HepG2 (cell line): ENCODE measurements around the gene MOG. TPM values are rescaled to one million over a fixed set of nuclear protein-coding genes. Genes with fewer than 3 reads are reported as not detected.

ENCODE experiments used
- ATAC-seq: fragments of 200-7000 bp; cut with Tn5 transposase; 3 replicates; pipeline ENCODE4 v1.9.1; 2020; ENCODE audit warnings: mild to moderate bottlenecking, moderate library complexity
- BruUV-seq: library from RNA; stranded (reverse); fragments of 400-500 nt; replicated peaks from 2 replicates; lab custom pipeline; 2021; lab: Mats Ljungman, UMichigan
- CTCF ChIA-PET: fragments of 300-600 bp; formaldehyde crosslinking; extraction: SDS; loops from one replicate; lab custom pipeline; 2021; ENCODE audit warnings: low total read pairs, inconsistent platforms, low intra/inter-chr PET ratio; lab: Yijun Ruan, JAX
- POLR2A ChIA-PET: fragments of 350-600 bp; sonication (Branson Sonifier 250); formaldehyde crosslinking; loops from one replicate; lab custom pipeline; 2020; ENCODE audit warnings: antibody characterized with exemption, inconsistent platforms; lab: Yijun Ruan, JAX
- DNase-seq: peaks from one replicate; pipeline ENCODE4 v3.0.0-alpha.2; 2015; ENCODE audit warnings: low spot score
- FAIRE-seq: peaks from 3 replicates; lab custom pipeline; 2011; peaks lifted over from hg19 to GRCh38; lab: Jason Lieb, UNC
- H2AFZ ChIP-seq: one replicate; pipeline ENCODE4 v1.6.1; 2011; ENCODE audit warnings: low read length, inconsistent platforms
- H3K27ac ChIP-seq: fragments of 300-600 bp; 3 replicates; pipeline ENCODE4 v1.8.0; 2011; ENCODE audit warnings: mixed run types, mild to moderate bottlenecking, mixed read lengths, low read length, inconsistent platforms; ENCODE audit not compliant: insufficient read depth; ENCODE audit errors: extremely low read length
- H3K27me3 ChIP-seq, 2 experiments: fragments of 200-600 bp in 1 of 2; 2 replicates in 1 of 2; 3 replicates in 1 of 2; pipeline versions ENCODE4 v1.6.0 to v1.8.0; 2011; ENCODE audit warnings: low read length in 2 of 2, mild to moderate bottlenecking in 2 of 2, moderate library complexity in 2 of 2, inconsistent platforms in 1 of 2; ENCODE audit not compliant: insufficient read depth in 2 of 2, control insufficient read depth in 1 of 2
- H3K36me3 ChIP-seq, 2 experiments: fragments of 200-600 bp in 1 of 2; replicated peaks in 1 of 2; 2 replicates in 1 of 2; 3 replicates in 1 of 2; pipeline versions ENCODE4 v1.5.1 to v1.8.0; 2011; ENCODE audit warnings: low read length in 2 of 2, inconsistent platforms in 1 of 2; ENCODE audit not compliant: insufficient read depth in 2 of 2, control insufficient read depth in 1 of 2
- H3K4me1 ChIP-seq: 2 replicates; pipeline ENCODE4 v1.5.1; 2012; ENCODE audit warnings: low read length, inconsistent platforms; ENCODE audit not compliant: insufficient read depth
- H3K4me2 ChIP-seq: 2 replicates; pipeline ENCODE4 v1.6.0; 2011; ENCODE audit warnings: low read depth, low read length, inconsistent platforms
- H3K4me3 ChIP-seq, 3 experiments: fragments of 200-600 bp in 1 of 3; sonication (generic), shearing (Covaris generic) in 1 of 3; replicated peaks in 1 of 3; 2 replicates each; pipeline ENCODE4 v1.5.1; 2011 to 2016; ENCODE audit warnings: low read length in 3 of 3, inconsistent platforms in 2 of 3, low read depth in 2 of 3, mild to moderate bottlenecking in 2 of 3, control low read depth in 1 of 3, mixed read lengths in 1 of 3; ENCODE audit not compliant: insufficient read depth in 1 of 3
- H3K79me2 ChIP-seq: one replicate; pipeline ENCODE4 v1.6.1; 2011; ENCODE audit warnings: low read length, inconsistent platforms; ENCODE audit not compliant: insufficient read depth
- H3K9ac ChIP-seq: 2 replicates; pipeline ENCODE4 v1.6.0; 2011; ENCODE audit warnings: mild to moderate bottlenecking, low read depth, low read length, inconsistent platforms; ENCODE audit not compliant: insufficient read depth
- H3K9me3 ChIP-seq: 2 replicates; pipeline ENCODE4 v1.5.1; 2012; ENCODE audit warnings: mild to moderate bottlenecking, low read length
- H4K20me1 ChIP-seq: 2 replicates; pipeline ENCODE4 v1.6.0; 2011; ENCODE audit warnings: inconsistent platforms, mild to moderate bottlenecking, low read length, moderate library complexity; ENCODE audit not compliant: insufficient read depth
- ADNP ChIP-seq: sonication (generic); formaldehyde crosslinking; IDR thresholded peaks from 2 replicates; pipeline ENCODE4 v1.4.0; 2020; ENCODE audit warnings: missing genetic modification reagents
- AGO1 ChIP-seq: fragments of 200-400 bp; formaldehyde crosslinking; IDR thresholded peaks from 2 replicates; pipeline ENCODE4 v1.6.1; 2017; ENCODE audit warnings: mild to moderate bottlenecking, low read depth, low read length, moderate library complexity; ENCODE audit not compliant: poor library complexity, severe bottlenecking
- AKAP8 ChIP-seq: sonication (generic); formaldehyde crosslinking; IDR thresholded peaks from 2 replicates; pipeline ENCODE4 v1.5.1; 2020; ENCODE audit warnings: mild to moderate bottlenecking, missing genetic modification reagents
- CEBPB ChIP-seq: IDR thresholded peaks from 2 replicates; pipeline ENCODE4 v1.6.1; 2011; ENCODE audit warnings: low read depth, low read length, improper control_type of control experiment, borderline replicate concordance
- ELF4 ChIP-seq: sonication (generic); formaldehyde crosslinking; IDR thresholded peaks from 2 replicates; pipeline ENCODE4 v1.5.0; 2020; ENCODE audit warnings: missing genetic modification reagents, mild to moderate bottlenecking, moderate library complexity, borderline replicate concordance
- FOXO4 ChIP-seq: sonication (generic); formaldehyde crosslinking; conservative IDR thresholded peaks from 2 replicates; pipeline ENCODE4 v1.8.1; 2023; ENCODE audit warnings: missing genetic modification reagents
- GATA4 ChIP-seq: sonication (generic); IDR thresholded peaks from 2 replicates; pipeline ENCODE4 v1.6.1; 2016; ENCODE audit warnings: antibody characterized with exemption, low read depth, borderline replicate concordance
- HNF4G ChIP-seq, 2 experiments: sonication (generic) in 1 of 2; formaldehyde crosslinking in 1 of 2; IDR thresholded peaks; 2 replicates each; pipeline versions ENCODE4 v1.4.0 to v1.6.1; 2011 to 2020; ENCODE audit warnings: borderline replicate concordance in 2 of 2, low read depth in 2 of 2, mild to moderate bottlenecking in 2 of 2, low read length in 1 of 2, missing genetic modification reagents in 1 of 2, moderate library complexity in 1 of 2
- JUND ChIP-seq: sonication (generic); formaldehyde crosslinking; IDR thresholded peaks from 2 replicates; pipeline ENCODE4 v1.8.0; 2022; ENCODE audit warnings: mild to moderate bottlenecking, missing genetic modification reagents
- NBN ChIP-seq: fragments of 450-650 bp; conservative IDR thresholded peaks from 2 replicates; pipeline ENCODE4 v1.6.1; 2017
- REPIN1 ChIP-seq: sonication (generic); formaldehyde crosslinking; IDR thresholded peaks from 2 replicates; pipeline ENCODE4 v1.8.0; 2022; ENCODE audit warnings: missing genetic modification reagents, low read depth, mild to moderate bottlenecking, borderline replicate concordance
- SMYD3 ChIP-seq: sonication (generic); formaldehyde crosslinking; IDR thresholded peaks from 2 replicates; pipeline ENCODE4 v1.8.1; 2023; ENCODE audit warnings: mild to moderate bottlenecking, missing genetic modification reagents
- TEAD3 ChIP-seq: optimal IDR thresholded peaks from 2 replicates; pipeline ENCODE3; 2016; ENCODE audit warnings: borderline replicate concordance
- ZNF180 ChIP-seq: sonication (generic); formaldehyde crosslinking; IDR thresholded peaks from 2 replicates; pipeline ENCODE4 v1.4.0; 2020; ENCODE audit warnings: low read depth, missing genetic modification reagents, borderline replicate concordance
- ZNF558 ChIP-seq: sonication (generic); formaldehyde crosslinking; IDR thresholded peaks from 2 replicates; pipeline ENCODE4 v1.9.0; 2022; ENCODE audit warnings: mild to moderate bottlenecking, missing genetic modification reagents, borderline replicate concordance
- ZNF597 ChIP-seq: sonication (generic); formaldehyde crosslinking; IDR thresholded peaks from 2 replicates; pipeline ENCODE4 v1.5.0; 2020; ENCODE audit warnings: missing genetic modification reagents
- ZSCAN30 ChIP-seq: sonication (generic); formaldehyde crosslinking; IDR thresholded peaks from 2 replicates; pipeline ENCODE4 v1.5.0; 2020; ENCODE audit warnings: mild to moderate bottlenecking, missing genetic modification reagents
- in situ Hi-C: cut with HindIII; loops from 2 replicates; pipeline ENCODE4 v1.10.0; 2017; ENCODE audit warnings: low pct_unique_long_range_greater_than_20kb; ENCODE audit not compliant: extremely low pct_ligation_motif_present
- intact Hi-C: fragments of 100-400 bp; cut with micrococcal nuclease; formaldehyde crosslinking; loops from one replicate; pipeline ENCODE4 v1.10.0; 2022; ENCODE audit not compliant: unreplicated experiment
- polyA plus RNA-seq, 8 experiments: library from polyadenylated mRNA; depleted of rRNA in 3 of 8; stranded (reverse) in 7 of 8; unstranded in 1 of 8; fragments of >200 nt; fragmentation: Illumina TruSeq in 4 of 8; extraction: Trizol in 4 of 8; gene quantifications; 2 replicates each; pipeline versions ENCODE4 v1.2.1 to v1.2.3, GENCODE V29; 2011 to 2016; ENCODE audit warnings: low read depth in 4 of 8, missing spikeins in 1 of 8, mixed read lengths in 1 of 8; ENCODE audit not compliant: insufficient read depth in 1 of 8
- total RNA-seq, 5 experiments: library from RNA; depleted of rRNA; stranded (reverse); fragments of >200 nt; fragmentation: Illumina TruSeq; extraction: Trizol; gene quantifications; 2 replicates each; pipeline ENCODE4 v1.2.3, GENCODE V29; 2016; ENCODE audit warnings: low read depth in 1 of 5
- TF ChIP-seq, protein P1 (sequence below): sonication (generic); formaldehyde crosslinking; IDR thresholded peaks from 2 replicates; pipeline ENCODE4 v1.5.0; 2020; ENCODE audit warnings: missing genetic modification reagents

Gene MOG
- total and polyA plus RNA-seq, 2 of the 13 experiments (the other 11 are each of a cell fraction or from before 2014, with no cell fraction given) = not detected

- no TSS peak for BruUV-seq
- in situ Hi-C loops = no loop called here
- Histone ChIP-seq H3K27ac (no peak overlapping the region), H3K9ac (no peak overlapping the region), H3K4me2 (no peak overlapping the region), H3K4me1 (no peaks in the 10 kb centered on the region), H3K27me3 (peaks cover 0 to 14% of the 10 kb centered on the region in 2 experiments; a peak in 1 of 5 replicates), H3K4me3 (no peak overlapping the region), H3K79me2 (no peaks in the 10 kb centered on the region), H2AFZ (no peak overlapping the region), H4K20me1 (no peaks in the 10 kb centered on the region), H3K9me3 (no peaks in the 10 kb centered on the region), H3K36me3 (no peaks in the 10 kb centered on the region)
- DNase-seq = no peak
- CTCF ChIA-PET = no interaction called here
- ATAC-seq = no peak
- POLR2A ChIA-PET = no interaction called here
- no peak for FAIRE-seq
- TF ChIP-seq NBN (no peak), ELF4 (CRISPR knock-in tag) (no peak), AGO1 (no peak), ZSCAN30 (CRISPR knock-in tag) (no peak), ZNF558 (no peak), GATA4 (no peak), TEAD3 (CRISPR knock-in tag) (no peak), JUND (CRISPR knock-in tag) (no peak), ADNP (CRISPR knock-in tag) (no peak), CEBPB (no peak), HNF4G (IDR thresholded peaks at IDR 0.05; ENCODE audit: borderline replicate concordance, low read depth, low read length) (no peak), HNF4G (CRISPR knock-in tag; IDR thresholded peaks at IDR 0.05; ENCODE audit: borderline replicate concordance, low read depth) (no peak), REPIN1 (no peak), AKAP8 (CRISPR knock-in tag) (no peak), SMYD3 (CRISPR knock-in tag) (no peak), FOXO4 (no peak), ZNF597 (CRISPR knock-in tag) (no peak), ZNF180 (CRISPR knock-in tag) (no peak)
- TF ChIP-seq, protein P1, sequence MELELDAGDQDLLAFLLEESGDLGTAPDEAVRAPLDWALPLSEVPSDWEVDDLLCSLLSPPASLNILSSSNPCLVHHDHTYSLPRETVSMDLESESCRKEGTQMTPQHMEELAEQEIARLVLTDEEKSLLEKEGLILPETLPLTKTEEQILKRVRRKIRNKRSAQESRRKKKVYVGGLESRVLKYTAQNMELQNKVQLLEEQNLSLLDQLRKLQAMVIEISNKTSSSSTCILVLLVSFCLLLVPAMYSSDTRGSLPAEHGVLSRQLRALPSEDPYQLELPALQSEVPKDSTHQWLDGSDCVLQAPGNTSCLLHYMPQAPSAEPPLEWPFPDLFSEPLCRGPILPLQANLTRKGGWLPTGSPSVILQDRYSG (CRISPR knock-in tag) = no peak
- intact Hi-C loops = no loop called here
These were observed 48.8 kb upstream of the MOG start for GRCh38 chr6:29608131-29608530.
